Measurements from ENCODE around the gene IQCK.
"Not testable (repeated sequence)": the region's sequence is repeated elsewhere in the genome, so short reads cannot be mapped to it uniquely, and the experiment has no call there.

Gene IQCK, protein sequence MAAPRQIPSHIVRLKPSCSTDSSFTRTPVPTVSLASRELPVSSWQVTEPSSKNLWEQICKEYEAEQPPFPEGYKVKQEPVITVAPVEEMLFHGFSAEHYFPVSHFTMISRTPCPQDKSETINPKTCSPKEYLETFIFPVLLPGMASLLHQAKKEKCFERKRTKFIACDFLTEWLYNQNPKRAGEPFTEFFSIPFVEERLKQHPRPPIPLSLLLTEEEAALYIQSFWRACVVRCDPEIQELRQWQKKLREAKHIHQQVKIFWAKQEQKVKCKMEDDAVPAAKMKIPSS

GRCh38 chr16:19717741-19718623 is at the start of gene IQCK, which contains the start of gene KNOP1:
Gene IQCK, plus strand, starts transcription at chr16:19718271. Its CDS starts 36 bp downstream, at chr16:19718307.
Gene KNOP1, minus strand, starts transcription at chr16:19718227. Its CDS starts 3,192 bp downstream, at chr16:19715035.
- DNase-seq: peak; percentile 80 to 98 (median 89)
- intact Hi-C loops (cut with DNase I): loop anchor here (5.0 kb wide), 2 partner anchors 161 to 164 kb away; partner anchors contain the start of genes GPRC5B and VPS35L

DNA sequence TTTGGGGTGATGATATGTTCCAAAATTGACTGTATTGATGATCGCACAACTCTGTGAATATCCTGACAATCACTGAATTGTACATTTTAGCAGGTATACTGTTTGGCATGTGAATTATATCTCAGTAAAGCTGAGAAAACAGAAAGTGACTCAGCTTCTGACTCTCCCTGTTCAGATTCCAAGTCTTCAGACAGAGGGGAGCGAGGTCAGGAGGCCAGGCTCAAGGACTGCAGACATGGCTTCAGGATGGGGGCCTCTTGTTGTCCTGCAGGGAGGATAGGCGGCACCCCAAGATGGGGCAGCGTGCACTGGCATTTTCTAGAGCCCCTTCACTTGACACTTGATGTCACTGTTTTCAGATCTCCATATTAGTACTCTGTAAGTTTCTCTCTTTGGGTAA is 45.7 kb upstream of the IQCK start:
- no peak for DNase-seq
- intact Hi-C loops (cut with DNase I): no loop called here

GRCh38 chr16:19674485-19674884 is 43.6 kb upstream of the IQCK start:
- intact Hi-C loops (cut with DNase I): no loop called here
- no peak for DNase-seq

GRCh38 chr16:19677402-19677801 is 40.7 kb upstream of the IQCK start:
- intact Hi-C loops (cut with DNase I): no loop called here
- DNase-seq: peak in 3 of 10 donors; percentile 41 to 90 (median 82)

DNA sequence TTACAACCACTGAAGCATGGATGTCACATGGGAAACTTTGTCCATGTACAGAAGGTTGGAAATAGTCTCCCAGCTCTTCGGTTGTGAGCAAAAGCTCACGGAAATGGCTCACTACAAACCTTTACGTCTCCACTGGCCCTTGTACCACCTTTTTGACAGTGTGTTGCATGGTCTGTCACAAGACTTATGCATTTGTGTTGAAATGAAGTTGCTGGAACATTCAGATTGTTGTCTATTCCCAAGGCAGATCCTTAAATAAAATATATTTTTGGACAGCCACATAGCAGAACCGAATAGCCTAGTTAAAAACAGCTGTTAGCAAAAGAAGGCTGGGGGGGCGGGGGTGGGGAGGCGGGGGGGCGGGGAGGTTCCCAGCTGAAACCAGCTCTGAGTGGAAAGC is 39.3 kb upstream of the IQCK start:
- DNase-seq: no peak
- intact Hi-C loops (cut with DNase I): no loop called here

DNA sequence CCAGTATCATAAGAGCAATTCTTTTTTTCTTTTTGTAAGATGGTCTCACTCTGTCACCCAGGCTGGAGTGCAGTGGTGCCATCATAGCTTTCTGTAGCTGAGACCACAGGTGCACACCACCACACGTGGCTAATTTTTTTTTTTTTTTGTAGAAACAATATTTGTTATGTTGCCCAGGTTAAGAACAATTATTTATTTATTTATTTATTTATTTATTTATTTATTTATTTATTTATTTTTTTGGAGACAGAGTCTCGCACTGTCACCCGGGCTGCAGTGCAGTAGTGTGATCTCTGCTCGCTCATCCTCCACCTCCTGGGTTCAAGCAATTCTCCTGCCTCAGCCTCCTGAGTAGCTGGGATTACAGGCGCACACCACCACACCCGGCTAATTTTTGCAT is 38.8 kb upstream of the IQCK start:
- intact Hi-C loops (cut with DNase I); DNase-seq: not testable (repeated sequence)

DNA sequence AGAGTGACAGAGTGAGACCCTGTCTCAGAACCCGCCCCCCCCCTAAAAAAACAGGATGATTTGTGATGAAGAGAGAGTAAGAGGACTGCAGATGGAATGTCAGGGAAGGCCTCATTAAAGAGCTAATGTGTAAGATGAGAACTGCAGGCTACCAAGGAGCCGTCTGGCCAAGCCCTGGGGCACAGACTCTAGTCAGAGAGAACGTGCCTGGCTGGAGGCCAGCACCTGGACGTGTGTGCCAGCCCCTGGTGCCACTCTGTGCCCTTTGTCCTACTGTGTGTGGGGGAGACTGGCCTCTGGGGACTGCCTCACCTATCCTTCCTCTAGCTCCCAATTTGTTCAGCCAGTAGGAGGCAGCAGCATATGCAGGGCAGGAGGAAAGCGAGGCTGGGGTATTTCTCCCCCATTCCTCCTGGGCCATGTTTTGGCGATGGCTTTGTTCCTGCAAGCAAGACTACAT is 37.2 kb upstream of the IQCK start:
- no peak for DNase-seq
- intact Hi-C loops (cut with DNase I): no loop called here

- DNase-seq: no peak
- intact Hi-C loops (cut with DNase I): no loop called here
These were observed 36.4 kb upstream of the IQCK start for GRCh38 chr16:19681637-19682036.

GRCh38 chr16:19683453-19684236 is 34.4 kb upstream of the IQCK start:
- peak in 4 of 10 donors; percentile 37 to 90 (median 55) for DNase-seq
- intact Hi-C loops (cut with DNase I): no loop called here

- intact Hi-C loops (cut with DNase I): no loop called here
- DNase-seq: no peak
These were observed 32.9 kb upstream of the IQCK start for GRCh38 chr16:19685176-19685575.

DNA sequence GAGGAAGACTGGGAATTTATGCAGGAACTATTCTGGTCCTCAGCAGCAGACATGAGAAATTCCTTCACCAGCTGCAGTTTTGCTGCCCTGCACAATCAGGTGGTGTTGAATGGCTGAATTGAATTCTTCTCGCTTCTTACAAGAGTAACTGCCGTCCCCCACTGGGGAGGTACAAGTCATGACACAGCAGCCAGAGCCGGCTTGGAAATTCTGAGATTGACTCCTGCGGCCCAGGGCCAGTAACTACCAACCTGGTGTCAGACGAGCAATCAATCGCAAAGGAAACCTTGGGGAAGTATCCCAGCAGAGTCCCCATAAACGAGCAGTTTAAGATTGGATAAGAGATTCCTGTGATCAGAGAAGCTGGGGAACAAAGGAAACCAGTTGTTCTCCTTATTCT is 30.8 kb upstream of the IQCK start:
- no peak for DNase-seq
- intact Hi-C loops (cut with DNase I): no loop called here

- DNase-seq: peak in 1 of 10 donors; percentile 62
- intact Hi-C loops (cut with DNase I): no loop called here
These were observed 29.6 kb upstream of the IQCK start for GRCh38 chr16:19688396-19689024.

DNA sequence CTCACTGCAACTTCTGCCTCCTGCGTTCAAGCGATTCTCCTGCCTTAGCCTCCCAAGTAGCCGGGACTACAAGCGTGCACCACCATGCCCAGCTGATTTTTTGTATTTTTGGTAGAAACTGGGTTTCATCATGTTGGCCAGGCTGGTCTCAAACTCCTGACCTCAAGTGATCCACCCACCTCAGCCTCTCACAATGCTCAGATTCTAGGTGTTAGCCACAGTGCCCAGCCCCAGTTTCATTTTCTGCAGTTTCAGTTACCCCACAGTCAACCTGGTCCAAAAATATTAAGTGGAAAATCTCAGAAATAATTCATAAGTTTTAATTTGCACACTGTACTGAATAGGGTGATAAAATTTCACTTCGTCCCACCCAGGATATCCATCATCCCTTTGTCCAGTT is 28.7 kb upstream of the IQCK start:
- intact Hi-C loops (cut with DNase I): no loop called here
- DNase-seq: no peak

DNA sequence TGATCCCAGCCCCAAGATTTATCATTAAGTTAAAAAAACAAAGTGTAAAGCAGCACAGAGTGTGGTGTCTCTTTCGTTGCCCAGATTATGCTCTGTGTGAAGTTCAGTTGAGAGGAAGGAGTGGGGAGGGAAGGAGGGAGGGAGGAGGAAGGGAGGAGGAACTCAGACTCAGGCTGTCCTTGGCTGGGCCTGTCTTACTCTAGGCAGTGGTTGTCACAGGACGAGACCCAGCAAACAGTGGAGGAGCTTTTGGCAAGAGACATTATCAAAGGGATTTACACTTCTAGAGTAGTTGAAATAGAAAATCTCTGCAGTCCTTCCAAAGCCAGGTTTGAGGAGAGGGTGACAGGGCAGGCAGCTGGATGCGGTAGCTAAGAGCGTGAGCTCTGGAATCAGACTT is 27.9 kb upstream of the IQCK start:
- intact Hi-C loops (cut with DNase I): no loop called here
- no peak for DNase-seq

DNA sequence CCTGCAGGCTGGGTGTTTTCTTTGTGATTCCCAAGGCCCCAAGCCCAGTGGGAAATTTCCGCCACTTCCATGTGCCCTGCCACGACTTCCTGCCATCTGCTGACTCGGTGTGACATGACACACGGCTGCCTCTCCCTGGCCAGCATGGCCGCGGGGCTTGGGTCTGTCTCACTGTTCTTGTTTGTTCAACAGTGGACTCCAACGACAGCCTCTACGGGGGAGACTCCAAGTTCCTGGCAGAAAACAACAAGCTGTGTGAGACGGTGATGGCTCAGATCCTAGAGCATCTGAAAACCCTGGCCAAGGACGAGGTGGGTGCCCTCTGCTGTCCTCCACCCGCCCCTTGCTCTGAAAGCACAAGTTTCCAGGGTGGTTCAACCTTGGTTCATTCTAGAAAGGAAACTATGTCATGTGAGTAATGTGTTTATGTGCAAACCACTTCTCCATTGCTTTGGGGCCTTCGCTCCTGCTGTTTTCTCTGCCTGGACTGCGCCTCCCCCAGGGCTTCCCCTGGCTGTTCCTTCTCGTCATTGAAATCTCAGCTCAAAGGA is 26.8 kb upstream of the IQCK start:
- intact Hi-C loops (cut with DNase I): no loop called here
- peak in 9 of 10 donors; percentile 31 to 94 (median 58) for DNase-seq

DNA sequence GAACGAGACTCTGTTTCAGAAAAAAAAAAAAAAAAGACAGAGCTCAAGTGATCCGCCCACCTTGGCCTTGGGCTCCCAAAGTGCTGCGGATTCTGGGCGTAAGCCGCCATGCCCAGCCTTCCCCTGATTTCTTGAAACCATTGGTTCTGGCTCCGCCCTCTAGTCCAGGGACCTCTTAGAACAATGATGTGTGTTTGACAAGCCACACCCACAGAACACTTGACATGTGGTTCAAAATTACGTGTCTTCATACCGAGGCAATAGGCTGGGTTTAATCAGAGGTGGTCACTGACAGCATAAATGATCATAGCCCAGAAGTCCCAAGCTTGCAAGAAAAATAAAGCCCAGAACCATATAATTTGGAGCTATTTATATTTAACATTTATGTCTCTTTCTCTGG is 23.1 kb upstream of the IQCK start:
- peak in 1 of 10 donors; percentile 41 for DNase-seq
- intact Hi-C loops (cut with DNase I): no loop called here

GRCh38 chr16:19696328-19696727 is 21.7 kb upstream of the IQCK start:
- intact Hi-C loops (cut with DNase I): no loop called here
- DNase-seq: peak in 2 of 10 donors; percentile 59 to 66

DNA sequence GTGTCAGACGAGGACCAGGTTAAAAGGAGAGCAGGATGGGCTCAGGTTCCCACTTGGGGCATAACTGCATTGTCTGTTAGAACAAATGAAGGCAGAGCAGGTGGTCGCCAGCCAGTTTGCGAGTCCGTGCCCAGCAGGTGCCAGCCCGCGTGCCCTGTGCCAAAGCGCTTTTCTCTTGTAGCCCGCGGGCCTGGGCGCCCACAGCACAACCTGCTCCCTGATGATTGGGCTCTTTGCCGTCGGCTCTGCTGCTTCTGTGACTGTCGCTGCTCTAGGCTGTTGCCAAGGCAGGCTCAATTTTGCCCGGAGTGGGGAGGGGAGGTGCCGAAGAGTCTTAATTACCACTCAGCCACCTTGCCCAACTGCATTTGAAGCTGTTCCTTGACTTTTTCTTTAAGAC is 21.1 kb upstream of the IQCK start:
- intact Hi-C loops (cut with DNase I): no loop called here
- DNase-seq: peak in 7 of 10 donors; percentile 38 to 89 (median 49)

DNA sequence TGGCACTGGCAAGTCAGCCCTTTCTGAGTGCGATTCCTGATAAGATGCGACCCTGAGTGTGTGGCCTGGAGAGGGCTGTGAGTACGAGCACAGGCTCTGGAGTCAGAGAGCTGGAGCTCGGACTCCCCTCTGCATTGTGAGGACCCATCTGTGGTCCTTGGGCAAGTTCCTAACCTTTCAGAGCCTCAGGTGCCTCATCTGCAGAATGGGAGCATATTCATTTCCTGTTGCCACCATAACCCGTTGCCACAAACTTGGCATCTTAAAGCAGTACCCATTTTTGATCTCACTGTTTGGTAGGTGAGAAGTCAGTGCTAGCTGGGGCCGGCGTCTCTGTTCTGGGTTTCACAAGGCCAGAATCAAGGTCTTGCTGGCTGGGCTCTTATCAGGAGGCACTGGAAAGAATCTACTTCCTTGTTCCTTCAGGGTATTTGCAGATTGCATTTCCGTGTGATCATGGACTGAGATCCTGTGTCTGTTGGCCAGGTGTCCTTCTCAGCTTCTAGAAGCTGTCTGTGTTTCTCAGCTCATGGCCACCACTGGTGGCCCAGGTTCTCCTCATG is 20.2 kb upstream of the IQCK start:
- intact Hi-C loops (cut with DNase I): no loop called here
- peak in 2 of 10 donors; percentile 16 to 59 for DNase-seq

Measured in posterior cingulate gyrus (tissue), 11 donors.